K562 treated with DMSO at 1 percent for 24 hours (cell line): Measurements from ENCODE around the gene PIN1. TPM values are rescaled to one million over a fixed set of nuclear protein-coding genes. Genes with fewer than 3 reads are reported as not detected.

ENCODE experiments used
- total RNA-seq: library from RNA; unstranded; fragments of 300-600 nt; gene quantifications from 2 replicates; pipeline ENCODE4 v1.2.3, GENCODE V29; 2022; ENCODE audit warnings: low read depth; ENCODE audit not compliant: insufficient read depth

PIN1 gene
- total RNA-seq: 197 and 205 TPM in 2 replicates

DNA sequence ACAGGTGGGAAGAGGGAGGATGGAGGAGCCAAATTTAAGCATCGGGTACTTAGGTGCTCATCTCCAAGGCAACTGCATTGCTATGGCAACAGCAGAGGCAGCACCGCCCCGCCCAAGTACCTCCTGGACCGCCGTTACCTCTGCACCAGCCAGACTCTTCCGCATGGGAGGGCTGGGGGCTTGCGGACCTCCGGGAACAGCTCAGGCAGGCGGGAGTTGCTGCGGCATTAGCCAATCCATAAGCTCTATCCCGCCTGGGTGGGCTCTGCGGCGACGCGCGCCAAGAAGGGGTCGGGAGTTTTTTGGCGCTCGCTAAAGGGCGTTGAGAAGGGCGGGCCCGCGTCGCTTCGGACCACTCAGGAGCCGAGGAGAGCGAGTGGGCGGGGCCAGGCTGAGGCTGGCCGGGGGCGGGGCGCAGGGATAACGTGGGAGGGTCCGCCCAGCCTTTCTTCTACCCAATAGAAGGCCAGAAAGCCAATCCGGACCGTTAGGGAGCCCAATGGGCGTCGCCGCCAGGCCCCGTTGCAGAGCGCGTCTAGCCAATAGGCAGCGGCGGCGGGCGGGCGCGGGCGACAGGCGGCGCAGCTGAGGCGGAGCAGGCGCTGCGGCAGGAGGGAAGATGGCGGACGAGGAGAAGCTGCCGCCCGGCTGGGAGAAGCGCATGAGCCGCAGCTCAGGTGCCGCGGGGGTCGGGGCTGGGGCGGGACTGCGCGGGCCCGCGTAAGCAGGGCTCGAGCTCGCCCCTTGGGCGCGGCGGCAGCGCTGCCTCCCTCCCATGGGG is at the start of gene PIN1:
Gene PIN1, plus strand, starts transcription at position 593 of the 781 bp plus-strand sequence. Its CDS starts 27 bp downstream, at position 620.

DNA sequence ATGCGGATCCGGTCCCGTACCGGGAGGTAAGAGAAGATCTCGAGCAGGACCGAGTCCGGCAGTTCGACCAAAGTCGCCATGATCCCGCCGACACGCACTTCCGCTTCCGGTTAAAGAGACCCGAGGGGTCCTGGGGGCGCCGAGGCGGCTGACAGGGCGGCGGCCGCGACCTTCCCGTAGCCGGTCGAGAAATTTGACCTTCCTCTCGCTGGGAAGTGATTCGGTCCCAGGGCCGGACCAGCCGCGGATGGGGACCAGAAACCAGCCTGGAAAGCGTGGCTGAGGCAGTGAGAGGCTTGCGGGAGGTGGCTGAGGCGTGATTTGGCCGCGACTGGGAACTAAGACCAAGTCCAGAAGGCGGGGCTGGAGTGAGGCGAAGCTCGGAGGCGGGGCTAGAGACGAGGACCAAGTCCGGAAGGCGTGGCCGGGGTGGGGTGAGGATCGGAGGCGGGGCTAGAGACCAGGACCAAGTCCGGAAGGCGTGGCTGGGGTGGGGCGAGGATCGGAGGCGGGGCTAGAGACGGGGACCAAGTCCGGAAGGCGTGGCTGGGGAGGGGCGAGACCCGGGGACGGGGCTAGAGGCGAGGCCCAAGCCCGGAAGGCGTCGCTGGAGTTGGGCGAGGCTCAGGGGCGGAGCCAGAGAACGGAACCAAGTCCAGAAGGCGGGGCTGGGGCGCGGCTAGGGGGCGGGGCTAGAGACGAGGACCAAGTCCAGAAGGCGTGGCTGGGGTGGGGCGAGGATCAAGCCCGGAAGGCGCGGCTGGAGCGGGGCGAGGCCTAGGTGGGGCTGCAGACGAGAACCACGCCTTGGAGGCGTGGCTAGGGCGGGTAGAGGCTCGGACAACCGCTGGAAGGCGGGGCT is 16.2 kb upstream of the PIN1 start, which contains the start of gene FBXL12:
Gene FBXL12, minus strand, starts transcription at position 346 of the 862 bp plus-strand sequence. Its CDS starts 266 bp downstream, at position 80.

DNA sequence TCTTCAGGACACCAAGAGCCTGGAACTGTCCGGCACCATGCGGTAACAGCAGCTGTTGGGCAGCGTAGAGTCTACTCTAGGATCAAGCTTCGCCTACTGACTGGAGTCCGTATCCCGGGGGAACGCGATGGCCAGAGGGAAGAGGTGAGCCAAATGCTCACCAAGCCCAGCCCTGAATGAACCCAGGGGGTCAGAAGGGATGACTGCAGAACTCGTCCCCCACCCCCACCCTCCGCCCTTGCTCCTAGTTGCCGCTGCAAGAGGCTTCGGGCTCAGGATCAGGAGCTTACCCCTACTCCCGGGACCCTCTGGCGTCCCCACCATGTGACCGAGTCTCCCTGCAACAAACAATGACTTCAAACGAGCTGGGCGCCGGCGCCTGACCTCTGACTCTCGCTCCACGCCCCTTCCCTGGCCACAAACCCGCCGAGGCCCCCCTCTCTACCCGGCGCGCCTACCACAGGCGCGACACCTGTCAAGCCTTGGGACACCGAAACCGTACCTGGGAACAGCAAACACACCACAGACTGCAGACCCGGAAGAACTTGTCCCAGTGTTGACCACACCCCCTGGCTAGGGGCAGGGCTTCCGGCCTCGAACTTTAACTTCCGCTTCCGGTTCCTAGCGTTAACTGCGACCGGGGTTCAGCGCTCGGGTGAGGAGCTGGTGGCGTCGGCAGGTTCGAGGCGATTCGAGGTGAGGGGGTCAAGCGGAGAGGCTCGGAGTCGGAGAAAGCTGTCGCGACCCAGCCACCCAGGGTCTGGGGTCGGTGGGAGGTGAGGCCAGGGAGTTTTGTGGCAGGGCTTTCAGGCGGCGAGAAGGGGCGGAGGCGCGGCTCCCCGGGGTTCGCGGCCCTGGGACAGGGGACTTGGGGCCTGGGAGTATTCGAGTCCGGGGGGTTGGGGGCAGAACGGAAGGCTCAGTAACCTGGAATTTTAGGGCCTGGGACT is 7.6 kb upstream of the PIN1 start, which contains the start of gene UBL5:
Gene UBL5, plus strand, starts transcription at position 630 of the 950 bp plus-strand sequence. CDS start 420 bp downstream, outside the sequence.

Other genes with a start within 250 kb of the PIN1 start
- 13.9 and 14.1 TPM in 2 replicates for gene ZNF561, start 214.1 kb upstream of the PIN1 start, total RNA-seq
- 3.1 and 4.5 TPM in 2 replicates for gene ZNF562, start 160.2 kb upstream of the PIN1 start, total RNA-seq
- 7.9 and 17.0 TPM in 2 replicates for gene ZNF846, start 66.6 kb upstream of the PIN1 start, total RNA-seq
- gene FBXL12, start 16.2 kb upstream of the PIN1 start, total RNA-seq: 63.1 and 65.0 TPM in 2 replicates
- 636 and 749 TPM in 2 replicates for gene UBL5, start 7.4 kb upstream of the PIN1 start, total RNA-seq
- 2.0 and 2.8 TPM in 2 replicates for gene OLFM2, start 101.2 kb downstream of the PIN1 start, total RNA-seq
- gene COL5A3, start 175.2 kb downstream of the PIN1 start, total RNA-seq: not detected in 2 replicates
- not detected in 2 replicates for gene RDH8, start 178.2 kb downstream of the PIN1 start, total RNA-seq